Keratinocyte (primary cell): Measurements from ENCODE around the gene ANKS1A.

Experiments used
- CTCF ChIP-seq, 3 experiments: IDR thresholded peaks in 1 of 3; conservative IDR thresholded peaks in 1 of 3; optimal IDR thresholded peaks in 1 of 3; 2 replicates in 2 of 3; 3 replicates in 1 of 3; pipeline versions ENCODE3 to v1.5.1; 2011; ENCODE audit warnings: low read length in 3 of 3, mild to moderate bottlenecking in 3 of 3, moderate library complexity in 2 of 3, control low read depth in 1 of 3, inconsistent platforms in 1 of 3; ENCODE audit not compliant: insufficient read depth in 2 of 3; ENCODE audit errors: extremely low read depth in 1 of 3
- EZH2 ChIP-seq: IDR thresholded peaks from one replicate; pipeline ENCODE4 v1.6.1; 2012; ENCODE audit warnings: inconsistent platforms, mild to moderate bottlenecking, low read length, moderate library complexity

GRCh38 chr6:35051997-35052583 is 163.0 kb downstream of the ANKS1A start:
- TF ChIP-seq CTCF (optimal IDR thresholded peaks at IDR 0.05 in 1 of 3, IDR thresholded peaks at IDR 0.05 in 1 of 3, conservative IDR thresholded peaks at IDR 0.05 in 1 of 3; ENCODE audit: extremely low read depth in 1 of 3, insufficient read depth in 2 of 3, low read length in 3 of 3) = no peak
- no peak for TF ChIP-seq EZH2
